DND-41 (cell line): Measurements from ENCODE around the gene ARHGAP45.

Source experiments
- ATAC-seq: fragments of 200-7000 bp; cut with Tn5 transposase; 3 replicates; pipeline ENCODE4 v1.9.1; 2021; ENCODE audit warnings: low read depth; ENCODE audit not compliant: insufficient read depth
- DNase-seq: peaks from one replicate; pipeline ENCODE4 v3.0.0-alpha.2; 2020
- H2AFZ ChIP-seq: 2 replicates; pipeline ENCODE4 v1.6.0; 2012; ENCODE audit warnings: low read depth, low read length
- H3K27ac ChIP-seq: 2 replicates; pipeline ENCODE4 v1.5.1; 2012; ENCODE audit warnings: low read length, inconsistent platforms
- H3K27me3 ChIP-seq: fragments of 200-600 bp; sonication (generic); 2 replicates; pipeline ENCODE4 v1.6.0; 2012; ENCODE audit warnings: low read length, mild to moderate bottlenecking, inconsistent platforms; ENCODE audit not compliant: insufficient read depth, poor library complexity
- H3K36me3 ChIP-seq: 2 replicates; pipeline ENCODE4 v1.5.1; 2012; ENCODE audit warnings: low read length, inconsistent platforms; ENCODE audit not compliant: insufficient read depth
- H3K4me1 ChIP-seq: 2 replicates; pipeline ENCODE4 v1.5.1; 2012; ENCODE audit warnings: mild to moderate bottlenecking, low read length; ENCODE audit not compliant: insufficient read depth
- H3K4me2 ChIP-seq: 2 replicates; pipeline ENCODE4 v1.6.0; 2012; ENCODE audit warnings: mild to moderate bottlenecking, moderate library complexity, low read length, inconsistent platforms; ENCODE audit not compliant: insufficient read depth
- H3K4me3 ChIP-seq, 2 experiments: fragments of 200-600 bp in 1 of 2; shearing (Covaris generic) in 1 of 2; 2 replicates each; pipeline ENCODE4 v1.5.1; 2012 to 2016; ENCODE audit warnings: inconsistent platforms in 2 of 2, low read length in 2 of 2, mild to moderate bottlenecking in 2 of 2, low read depth in 1 of 2, moderate library complexity in 1 of 2
- H3K79me2 ChIP-seq: 2 replicates; pipeline ENCODE4 v1.6.0; 2012; ENCODE audit warnings: low read length, inconsistent platforms; ENCODE audit not compliant: insufficient read depth
- H3K9ac ChIP-seq: 2 replicates; pipeline ENCODE4 v1.6.0; 2012; ENCODE audit warnings: low read depth, mild to moderate bottlenecking, inconsistent platforms, low read length, moderate library complexity
- H3K9me3 ChIP-seq: 2 replicates; pipeline ENCODE4 v1.5.1; 2012; ENCODE audit warnings: low read length, moderate library complexity, mild to moderate bottlenecking, inconsistent platforms; ENCODE audit not compliant: insufficient read depth, severe bottlenecking
- H4K20me1 ChIP-seq: 2 replicates; pipeline ENCODE4 v1.6.0; 2012; ENCODE audit warnings: low read length; ENCODE audit not compliant: insufficient read depth
- CTCF ChIP-seq: IDR thresholded peaks from 2 replicates; pipeline ENCODE4 v1.5.1; 2012; ENCODE audit warnings: borderline replicate concordance, low read length, moderate library complexity, mild to moderate bottlenecking; ENCODE audit not compliant: poor library complexity, severe bottlenecking; ENCODE audit errors: extremely low read depth
- EZH2 ChIP-seq: IDR thresholded peaks from 3 replicates; pipeline ENCODE4 v1.6.1; 2012; ENCODE audit warnings: borderline replicate concordance, low read depth, mild to moderate bottlenecking, moderate library complexity, low read length, inconsistent platforms; ENCODE audit not compliant: severe bottlenecking

The ARHGAP45 gene

GRCh38 chr19:1068009-1069001 is 1.3 kb downstream of the ARHGAP45 start:
- peak overlapping the region; percentile 96 for H3K9ac ChIP-seq
- H3K9me3 ChIP-seq: no peaks in the 10 kb centered on the region
- ATAC-seq (peak; percentile 44), DNase-seq (peak; percentile 89)
- peak overlapping the region; percentile 41; the same call in 1 of the 2 replicates for H2AFZ ChIP-seq
- TF ChIP-seq EZH2 (no peak), CTCF (no peak)
- H4K20me1 ChIP-seq: peaks cover 30% of the 10 kb centered on the region
- peaks cover 47% of the 10 kb centered on the region for H3K4me1 ChIP-seq
- H3K36me3 ChIP-seq: peaks cover 31% of the 10 kb centered on the region
- H3K4me2 ChIP-seq: peak overlapping the region; percentile 92
- peaks cover 48% of the 10 kb centered on the region for H3K79me2 ChIP-seq
- peak overlapping the region; percentile 84 to 97 for H3K4me3 ChIP-seq
- H3K27ac ChIP-seq: peak overlapping the region; percentile 83
- H3K27me3 ChIP-seq: no peaks in the 10 kb centered on the region

GRCh38 chr19:1069009-1069779 is 2.2 kb downstream of the ARHGAP45 start:
- H3K27me3 ChIP-seq: no peaks in the 10 kb centered on the region
- ATAC-seq: no peak
- peaks cover 52% of the 10 kb centered on the region for H3K4me1 ChIP-seq
- no peak overlapping the region for H2AFZ ChIP-seq
- H3K4me2 ChIP-seq: peak overlapping the region; percentile 92
- H3K9me3 ChIP-seq: no peaks in the 10 kb centered on the region
- H3K9ac ChIP-seq: peak overlapping the region; percentile 96
- peak overlapping the region; percentile 83 for H3K27ac ChIP-seq
- peaks cover 32% of the 10 kb centered on the region for H4K20me1 ChIP-seq
- H3K4me3 ChIP-seq: peak overlapping the region in 1 of 2 experiments; percentile 84; a peak in 2 of 4 replicates
- DNase-seq: peak; percentile 59
- TF ChIP-seq EZH2: no peak
- TF ChIP-seq CTCF: no peak
- peaks cover 48% of the 10 kb centered on the region for H3K79me2 ChIP-seq
- H3K36me3 ChIP-seq: peaks cover 40% of the 10 kb centered on the region

GRCh38 chr19:1070576-1070930 is 3.6 kb downstream of the ARHGAP45 start:
- no peak for TF ChIP-seq CTCF
- TF ChIP-seq EZH2: no peak
- Histone ChIP-seq H4K20me1 (peaks cover 33% of the 10 kb centered on the region), H3K27ac (no peak overlapping the region), H3K9ac (no peak overlapping the region), H3K36me3 (peaks cover 49% of the 10 kb centered on the region), H3K27me3 (no peaks in the 10 kb centered on the region), H2AFZ (no peak overlapping the region), H3K79me2 (peaks cover 51% of the 10 kb centered on the region), H3K4me2 (no peak overlapping the region), H3K4me3 (no peak overlapping the region), H3K4me1 (peaks cover 52% of the 10 kb centered on the region), H3K9me3 (no peaks in the 10 kb centered on the region)
- no peak for DNase-seq
- ATAC-seq: no peak
